Aorta (tissue), 5 donors: ENCODE results near the gene CHST11. TPM values are rescaled to one million over a fixed set of nuclear protein-coding genes. Genes with fewer than 3 reads are reported as not detected.

Experiments
- ATAC-seq: fragments of 200-7000 bp; cut with Tn5 transposase; one replicate; pipeline ENCODE4 v1.9.1; 2022; ENCODE audit warnings: moderate library complexity; ENCODE audit not compliant: low FRiP score
- DNase-seq, 2 donors: peaks; one replicate each; pipeline ENCODE4 v3.0.0-alpha.2; 2020
- H3K27ac ChIP-seq, 2 donors: one replicate each; pipeline ENCODE4 v1.5.1; 2013; ENCODE audit warnings: low read length in 2 of 2, mild to moderate bottlenecking in 2 of 2, moderate library complexity in 2 of 2, control low read depth in 1 of 2, inconsistent platforms in 1 of 2, low read depth in 1 of 2
- H3K27me3 ChIP-seq, 2 donors: one replicate each; pipeline ENCODE4 v1.6.1; 2013; ENCODE audit warnings: control low read depth in 1 of 2, low read length in 1 of 2, mild to moderate bottlenecking in 1 of 2, moderate library complexity in 1 of 2; ENCODE audit not compliant: insufficient read depth in 2 of 2, control insufficient read depth in 1 of 2
- H3K36me3 ChIP-seq, 2 donors: one replicate each; pipeline ENCODE4 v1.6.1; 2013; ENCODE audit warnings: control low read depth in 1 of 2, low read length in 1 of 2, mild to moderate bottlenecking in 1 of 2; ENCODE audit not compliant: insufficient read depth in 2 of 2, control insufficient read depth in 1 of 2
- H3K4me1 ChIP-seq, 2 donors: one replicate each; pipeline ENCODE4 v1.6.1; 2013; ENCODE audit warnings: low read length in 2 of 2, control low read depth in 1 of 2, mild to moderate bottlenecking in 1 of 2, moderate library complexity in 1 of 2; ENCODE audit not compliant: insufficient read depth in 2 of 2, control insufficient read depth in 1 of 2
- H3K4me3 ChIP-seq, 2 donors: one replicate each; pipeline ENCODE4 v1.5.1; 2013; ENCODE audit warnings: low read length in 2 of 2, control low read depth in 1 of 2, mild to moderate bottlenecking in 1 of 2
- H3K9me3 ChIP-seq: one replicate; pipeline ENCODE4 v1.6.1; 2013; ENCODE audit warnings: mild to moderate bottlenecking, low read length; ENCODE audit not compliant: control insufficient read depth
- WGBS, 2 donors: extraction: QIAGEN DNeasy Blood & Tissue Kit; methylation state at CpG; one replicate each; pipeline ENCODE4 v1.1.7; 2013; 5-methylcytosine and 5-hydroxymethylcytosine counted together
- intact Hi-C, 2 donors: fragments of 100-400 bp; cut with DNase I; formaldehyde crosslinking; loops; one replicate each; pipeline versions ENCODE4 v1.14.2 to v1.15.0; 2022
- polyA plus RNA-seq, 2 donors: library from polyadenylated mRNA; stranded (reverse); fragments of 200-250 nt; gene quantifications; one replicate each; pipeline ENCODE4 v1.2.3, GENCODE V29; 2013
- total RNA-seq, 2 donors: library from RNA; stranded (reverse); fragmentation: NEBNext Ultra II Directional; extraction: Animal tissue kit (Norgen Biotek cat#: 25700); gene quantifications; one replicate each; pipeline ENCODE4 v1.2.1, GENCODE V29; 2021
- donor health status: healthy with polysubstance abuse.
- donor health status: Bipolar disorder and iron deficiency.
- donor health status: DM: no; HTN: no; CAD: no.
- donor health status: DM: no; HTN: no; CAD: no.
- donor health status: DM: yes; HTN: yes; CAD: no.

CHST11 gene
- total and polyA plus RNA-seq, 4 donors = 2.1 to 31.0 (median 15.7) TPM

GRCh38 chr12:104514092-104514810 is 57.5 kb downstream of the CHST11 start:
- Histone ChIP-seq H3K4me1 (peaks cover 3 to 4% of the 10 kb centered on the region in 2 donors), H3K9me3 (no peaks in the 10 kb centered on the region), H3K27ac (no peak overlapping the region), H3K27me3 (no peaks in the 10 kb centered on the region), H3K36me3 (no peaks in the 10 kb centered on the region), H3K4me3 (no peak overlapping the region)
- ATAC-seq = no peak
- intact Hi-C loops = no loop called here
- no peak for DNase-seq
- 68 to 72% methylated on average over 9 of the region's 9 CpGs for WGBS, 2 donors

GRCh38 chr12:104515899-104516298 is 59.2 kb downstream of the CHST11 start:
- Histone ChIP-seq H3K4me1 (peaks cover 3 to 4% of the 10 kb centered on the region in 2 donors), H3K36me3 (no peaks in the 10 kb centered on the region), H3K27ac (no peak overlapping the region), H3K27me3 (no peaks in the 10 kb centered on the region), H3K9me3 (no peaks in the 10 kb centered on the region), H3K4me3 (no peak overlapping the region)
- no peak for ATAC-seq
- no peak for DNase-seq
- WGBS, 2 donors = 14 to 35% methylated on average over 1 of the region's 1 CpG
- intact Hi-C loops = no loop called here

- ATAC-seq (no peak), DNase-seq (no peak)
- intact Hi-C loops = no loop called here
- H3K4me1 ChIP-seq = no peaks in the 10 kb centered on the region
- no peak overlapping the region for H3K4me3 ChIP-seq
- H3K36me3 ChIP-seq = no peaks in the 10 kb centered on the region
- H3K27me3 ChIP-seq = no peaks in the 10 kb centered on the region
- H3K9me3 ChIP-seq = no peaks in the 10 kb centered on the region
- no peak overlapping the region for H3K27ac ChIP-seq
- WGBS, 2 donors = 89 to 100% methylated on average over 1 of the region's 1 CpG
Measured at GRCh38 chr12:104516821-104517220, 60.1 kb downstream of the CHST11 start.

GRCh38 chr12:104517880-104518279 is 61.1 kb downstream of the CHST11 start:
- no peak for ATAC-seq
- Histone ChIP-seq H3K36me3 (no peaks in the 10 kb centered on the region), H3K27ac (no peak overlapping the region), H3K4me1 (no peaks in the 10 kb centered on the region), H3K27me3 (no peaks in the 10 kb centered on the region), H3K9me3 (no peaks in the 10 kb centered on the region), H3K4me3 (no peak overlapping the region)
- intact Hi-C loops = no loop called here
- DNase-seq = no peak
- WGBS, 2 donors = 97 to 98% methylated on average over 10 of the region's 10 CpGs

GRCh38 chr12:104519190-104520019 is 62.7 kb downstream of the CHST11 start:
- no peaks in the 10 kb centered on the region for H3K36me3 ChIP-seq
- intact Hi-C loops = no loop called here
- no peak overlapping the region for H3K4me3 ChIP-seq
- H3K27me3 ChIP-seq = no peaks in the 10 kb centered on the region
- no peak overlapping the region for H3K27ac ChIP-seq
- WGBS, 2 donors = 42 to 44% methylated on average over 7 of the region's 7 CpGs
- ATAC-seq = no peak
- peaks cover 0 to 3% of the 10 kb centered on the region in 2 donors for H3K4me1 ChIP-seq
- no peak for DNase-seq
- no peaks in the 10 kb centered on the region for H3K9me3 ChIP-seq

GRCh38 chr12:104520242-104520900 is 63.6 kb downstream of the CHST11 start:
- intact Hi-C loops = no loop called here
- 57 to 59% methylated on average over 4 of the region's 4 CpGs for WGBS, 2 donors
- ATAC-seq (peak; percentile 13), DNase-seq (no peak)
- H3K9me3 ChIP-seq = no peaks in the 10 kb centered on the region
- H3K27ac ChIP-seq = no peak overlapping the region
- no peak overlapping the region for H3K4me3 ChIP-seq
- peaks cover 0 to 3% of the 10 kb centered on the region in 2 donors for H3K4me1 ChIP-seq
- H3K36me3 ChIP-seq = no peaks in the 10 kb centered on the region
- H3K27me3 ChIP-seq = no peaks in the 10 kb centered on the region

GRCh38 chr12:104521731-104522130 is 65.0 kb downstream of the CHST11 start:
- ATAC-seq (no peak), DNase-seq (peak in 1 of 2 donors; percentile 52)
- peaks cover 0 to 3% of the 10 kb centered on the region in 2 donors for H3K4me1 ChIP-seq
- H3K9me3 ChIP-seq = no peaks in the 10 kb centered on the region
- intact Hi-C loops = no loop called here
- no peak overlapping the region for H3K27ac ChIP-seq
- WGBS, 2 donors = 14 to 17% methylated on average over 5 of the region's 5 CpGs
- H3K4me3 ChIP-seq = no peak overlapping the region
- H3K27me3 ChIP-seq = no peaks in the 10 kb centered on the region
- no peaks in the 10 kb centered on the region for H3K36me3 ChIP-seq

- H3K36me3 ChIP-seq = no peaks in the 10 kb centered on the region
- H3K4me3 ChIP-seq = no peak overlapping the region
- intact Hi-C loops = no loop called here
- no peak overlapping the region for H3K27ac ChIP-seq
- H3K4me1 ChIP-seq = peaks cover 0 to 3% of the 10 kb centered on the region in 2 donors
- WGBS, 2 donors = 40 to 42% methylated on average over 4 of the region's 4 CpGs
- no peaks in the 10 kb centered on the region for H3K9me3 ChIP-seq
- ATAC-seq = no peak
- no peak for DNase-seq
- no peaks in the 10 kb centered on the region for H3K27me3 ChIP-seq
Measured at GRCh38 chr12:104522985-104523722, 66.4 kb downstream of the CHST11 start.
